ENCODE measurements around the gene IST1.

The IST1 gene

GRCh38 chr16:71920658-71921057, 25.3 kb downstream of the IST1 start:
- no peak for DNase-seq

- no peak for DNase-seq
Observed at GRCh38 chr16:71923941-71924690, 28.8 kb downstream of the IST1 start.

- no peak for DNase-seq
Observed at GRCh38 chr16:71924710-71925109, 29.4 kb downstream of the IST1 start.

- DNase-seq: no peak
Observed at GRCh38 chr16:71927383-71927782, 32.1 kb downstream of the IST1 start.

- no peak for DNase-seq
Observed at GRCh38 chr16:71927787-71928186, 32.5 kb downstream of the IST1 start.

- DNase-seq: no peak
Observed at GRCh38 chr16:71929048-71929447, 33.7 kb downstream of the IST1 start.

- DNase-seq: no peak
Observed at GRCh38 chr16:71930013-71930563, 34.8 kb downstream of the IST1 start.

GRCh38 chr16:71931001-71931400, 35.7 kb downstream of the IST1 start:
- DNase-seq: no peak

- DNase-seq: no peak
Observed at GRCh38 chr16:71931599-71931998, 36.3 kb downstream of the IST1 start.

GRCh38 chr16:71933017-71933416, 37.7 kb downstream of the IST1 start:
- no peak for DNase-seq

GRCh38 chr16:71933913-71934695, 38.8 kb downstream of the IST1 start:
- no peak for DNase-seq

GRCh38 chr16:71937868-71938510, 42.7 kb downstream of the IST1 start:
- no peak for DNase-seq

GRCh38 chr16:71943887-71944286, 48.6 kb downstream of the IST1 start:
- DNase-seq: no peak

- no peak for DNase-seq
Observed at GRCh38 chr16:71945616-71946015, 50.3 kb downstream of the IST1 start.

GRCh38 chr16:71952825-71953224, 57.5 kb downstream of the IST1 start:
- DNase-seq: no peak

GRCh38 chr16:71954180-71954579, 58.8 kb downstream of the IST1 start:
- DNase-seq: no peak

GRCh38 chr16:71954699-71955195, 59.4 kb downstream of the IST1 start:
- DNase-seq: no peak

- DNase-seq: no peak
Observed at GRCh38 chr16:71956486-71956885, 61.2 kb downstream of the IST1 start.

GRCh38 chr16:71961066-71962039, 66.0 kb downstream of the IST1 start:
- peak; percentile 87 to 90 for DNase-seq

- DNase-seq: no peak
Observed at GRCh38 chr16:71963125-71963875, 68.0 kb downstream of the IST1 start.

- no peak for DNase-seq
Observed at GRCh38 chr16:71965223-71965622, 69.9 kb downstream of the IST1 start.
